Kidney (tissue), 14 donors: ENCODE results near the gene PRR35. TPM values are rescaled to one million over a fixed set of nuclear protein-coding genes. Genes with fewer than 3 reads are reported as not detected.

Source experiments
- DNase-seq, 5 donors: peaks; one replicate each; pipeline ENCODE4 v3.0.0-alpha.2; 2013 to 2020
- FAIRE-seq: peaks from 2 replicates; lab custom pipeline; 2012; peaks lifted over from hg19 to GRCh38; lab: Jason Lieb, UNC
- H3K27ac ChIP-seq, 2 donors: one replicate each; pipeline ENCODE4 v1.7.0; 2013; ENCODE audit warnings: low read depth in 2 of 2, low read length in 2 of 2, inconsistent platforms in 1 of 2
- H3K27me3 ChIP-seq: one replicate; pipeline ENCODE4 v1.7.1; 2013; ENCODE audit warnings: low read length, inconsistent platforms; ENCODE audit not compliant: control insufficient read depth, insufficient read depth
- H3K36me3 ChIP-seq, 3 donors: one replicate each; pipeline versions ENCODE4 v1.7.0 to v1.7.1; 2013; ENCODE audit warnings: low read length in 3 of 3, control low read depth in 1 of 3, inconsistent platforms in 1 of 3; ENCODE audit not compliant: insufficient read depth in 3 of 3, control insufficient read depth in 2 of 3
- H3K4me1 ChIP-seq, 3 donors: one replicate each; pipeline versions ENCODE4 v1.7.0 to v1.7.1; 2013; ENCODE audit warnings: low read length in 3 of 3, inconsistent platforms in 1 of 3, low read depth in 1 of 3; ENCODE audit not compliant: control insufficient read depth in 2 of 3, insufficient read depth in 2 of 3
- H3K4me3 ChIP-seq, 3 donors: one replicate each; pipeline versions ENCODE4 v1.7.0 to v1.8.1; 2013; ENCODE audit warnings: low read length in 3 of 3, control low read depth in 1 of 3, inconsistent platforms in 1 of 3
- H3K9ac ChIP-seq, 3 donors: one replicate each; pipeline versions ENCODE4 v1.7.0 to v1.7.1; 2013; ENCODE audit warnings: low read length in 3 of 3, control low read depth in 1 of 3, inconsistent platforms in 1 of 3
- H3K9me3 ChIP-seq, 3 donors: one replicate each; pipeline versions ENCODE4 v1.7.0 to v1.7.1; 2013; ENCODE audit warnings: low read length in 3 of 3, control low read depth in 1 of 3, inconsistent platforms in 1 of 3; ENCODE audit not compliant: control insufficient read depth in 2 of 3, insufficient read depth in 1 of 3
- CTCF ChIP-seq: IDR thresholded peaks from 3 replicates; pipeline ENCODE4 v1.5.1; 2012; ENCODE audit warnings: mild to moderate bottlenecking, moderate library complexity, borderline replicate concordance; ENCODE audit not compliant: insufficient read depth; ENCODE audit errors: extremely low read depth
- intact Hi-C: fragments of 100-400 bp; cut with DNase I; formaldehyde crosslinking; loops from one replicate; pipeline ENCODE4 v1.11.1; 2022
- polyA plus RNA-seq: library from polyadenylated mRNA; stranded (reverse); fragments of 350-450 nt; fragmentation: Illumina TruSeq; extraction: RNeasy Lipid Tissue Mini Kit (QIAGEN cat#74804); gene quantifications from one replicate; pipeline ENCODE4 v1.2.3, GENCODE V29; 2014; ENCODE audit warnings: low read depth, low replicate concordance; ENCODE audit not compliant: insufficient read depth
- total RNA-seq: library from RNA; stranded (reverse); fragmentation: NEBNext Ultra II Directional; extraction: Animal tissue kit (Norgen Biotek cat#: 25700); gene quantifications from one replicate; pipeline ENCODE4 v1.2.1, GENCODE V29; 2021
- donor health status: control.
- donor health status: control.
- donor health status: control.
- donor health status: control.
- donor health status: control.
- donor health status: DM: yes; HTN: yes; CAD: no.
- donor health status: Normal renal cell carcinoma (clear cell type).

PRR35 gene
- total and polyA plus RNA-seq, 2 donors from 2014 or later, result 1.8 to 24.4 TPM

- no peaks in the 10 kb centered on the region for H3K27me3 ChIP-seq
- no peak for FAIRE-seq
- intact Hi-C loops, result no loop called here
These were observed 41.3 kb upstream of the PRR35 start for GRCh38 chr16:518858-519257.

DNA sequence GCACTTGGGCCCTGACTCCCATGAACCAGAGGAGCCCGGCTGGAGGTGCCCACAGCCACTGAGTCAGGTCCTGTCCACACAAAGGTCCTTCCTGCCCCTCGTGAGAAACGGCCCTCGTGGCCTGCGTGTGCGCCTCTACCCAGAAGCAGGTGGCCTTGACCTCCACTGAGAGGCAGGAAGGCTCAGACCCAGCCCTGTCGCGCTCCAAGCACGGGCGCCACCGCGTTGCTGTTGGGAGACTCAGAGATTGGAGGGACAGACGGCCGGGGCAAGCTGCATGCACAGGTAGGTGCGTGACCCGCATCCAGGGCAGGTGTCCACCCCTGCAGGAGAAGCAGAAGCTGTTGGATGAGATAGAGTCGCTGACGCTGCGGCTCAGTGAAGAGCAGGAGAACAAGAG lies 40.8 kb upstream of the PRR35 start:
- Histone ChIP-seq H3K36me3 (peaks cover 2 to 43% (median 26%) of the 10 kb centered on the region in 3 donors), H3K9ac (no peak overlapping the region), H3K9me3 (no peaks in the 10 kb centered on the region), H3K27me3 (no peaks in the 10 kb centered on the region), H3K27ac (no peak overlapping the region), H3K4me3 (no peak overlapping the region), H3K4me1 (peaks cover 0 to 3% (median 0%) of the 10 kb centered on the region in 3 donors)
- DNase-seq, result peak in 1 of 5 donors; percentile 74
- intact Hi-C loops, result no loop called here
- TF ChIP-seq CTCF, result no peak
- FAIRE-seq, result no peak

More at GRCh38 chr16:518858-519257, 41.3 kb upstream of the PRR35 start:
- peaks cover 2 to 43% (median 26%) of the 10 kb centered on the region in 3 donors for H3K36me3 ChIP-seq
- TF ChIP-seq CTCF, result no peak
- no peaks in the 10 kb centered on the region for H3K9me3 ChIP-seq
- DNase-seq, result peak in 1 of 5 donors; percentile 59
- peaks cover 0 to under 1% (median 0%) of the 10 kb centered on the region in 3 donors for H3K4me1 ChIP-seq
- no peak overlapping the region for H3K9ac ChIP-seq
- H3K4me3 ChIP-seq, result no peak overlapping the region
- no peak overlapping the region for H3K27ac ChIP-seq

GRCh38 chr16:519841-520687 lies 40.1 kb upstream of the PRR35 start:
- FAIRE-seq, result no peak
- H3K36me3 ChIP-seq, result peaks cover 2 to 43% (median 24%) of the 10 kb centered on the region in 3 donors

More at GRCh38 chr16:519841-520687, 40.1 kb upstream of the PRR35 start:
- DNase-seq, result peak in 1 of 5 donors; percentile 62
- TF ChIP-seq CTCF, result no peak
- intact Hi-C loops, result no loop called here
- H3K27me3 ChIP-seq, result no peaks in the 10 kb centered on the region
- no peak overlapping the region for H3K9ac ChIP-seq
- no peak overlapping the region for H3K4me3 ChIP-seq
- H3K27ac ChIP-seq, result no peak overlapping the region
- no peaks in the 10 kb centered on the region for H3K9me3 ChIP-seq
- H3K4me1 ChIP-seq, result peaks cover 0 to 6% (median under 1%) of the 10 kb centered on the region in 3 donors
